Loucy (cell line): ENCODE measurements around the gene ARHGAP5.

ENCODE experiments used
- H2AFZ ChIP-seq: fragments of 200-600 bp; sonication (generic); 2 replicates; pipeline ENCODE4 v1.6.0; 2016; ENCODE audit warnings: antibody characterized with exemption, mild to moderate bottlenecking, low read length, moderate library complexity
- H3F3A ChIP-seq: fragments of 200-600 bp; 2 replicates; pipeline ENCODE4 v1.6.0; 2016; ENCODE audit warnings: antibody characterized with exemption, low read depth, mild to moderate bottlenecking
- H3K27me3 ChIP-seq: fragments of 200-600 bp; sonication (generic); 2 replicates; pipeline ENCODE4 v1.6.1; 2014; ENCODE audit warnings: low read length, mild to moderate bottlenecking; ENCODE audit not compliant: insufficient read depth, poor library complexity, severe bottlenecking
- H3K36me3 ChIP-seq: fragments of 200-600 bp; sonication (generic); 2 replicates; pipeline ENCODE4 v1.6.1; 2016; ENCODE audit warnings: low read length; ENCODE audit not compliant: insufficient read depth
- H3K4me1 ChIP-seq: fragments of 200-600 bp; sonication (generic); 2 replicates; pipeline ENCODE4 v1.5.1; 2014; ENCODE audit warnings: low read length, mild to moderate bottlenecking; ENCODE audit not compliant: insufficient read depth, poor library complexity, severe bottlenecking
- H3K4me2 ChIP-seq: fragments of 200-600 bp; sonication (generic); 2 replicates; pipeline ENCODE4 v1.6.0; 2014; ENCODE audit warnings: antibody characterized with exemption, low read length, low read depth, mild to moderate bottlenecking; ENCODE audit not compliant: poor library complexity, severe bottlenecking
- H3K4me3 ChIP-seq: fragments of 200-600 bp; sonication (generic); 2 replicates; pipeline ENCODE4 v1.5.1; 2014; ENCODE audit warnings: low read length, mild to moderate bottlenecking, mixed read lengths; ENCODE audit not compliant: poor library complexity, severe bottlenecking
- H3K79me2 ChIP-seq: fragments of 200-600 bp; sonication (generic); 2 replicates; pipeline ENCODE4 v1.6.1; 2014; ENCODE audit warnings: low read length; ENCODE audit not compliant: insufficient read depth
- H3K9ac ChIP-seq: fragments of 200-600 bp; sonication (generic); 2 replicates; pipeline ENCODE4 v1.6.0; 2014; ENCODE audit warnings: mild to moderate bottlenecking, low read depth, low read length, moderate library complexity; ENCODE audit not compliant: poor library complexity, severe bottlenecking
- H3K9me2 ChIP-seq: fragments of 200-600 bp; sonication (generic); replicated peaks from 2 replicates; pipeline ENCODE4 v1.6.1; 2016; ENCODE audit warnings: low read depth, low read length, mixed read lengths
- H3K9me3 ChIP-seq: fragments of 200-600 bp; sonication (generic); 2 replicates; pipeline ENCODE4 v1.6.1; 2014; ENCODE audit warnings: mild to moderate bottlenecking, antibody characterized with exemption, low read length, low read depth; ENCODE audit not compliant: insufficient read depth
- H4K20me1 ChIP-seq: fragments of 200-600 bp; sonication (generic); 2 replicates; pipeline ENCODE4 v1.6.0; 2014; ENCODE audit warnings: antibody characterized with exemption, low read length, mild to moderate bottlenecking; ENCODE audit not compliant: insufficient read depth, poor library complexity, severe bottlenecking
- EZH2phosphoT487 ChIP-seq: fragments of 200-600 bp; IDR thresholded peaks from 2 replicates; pipeline ENCODE4 v1.6.1; 2018; ENCODE audit warnings: antibody characterized with exemption, mild to moderate bottlenecking, moderate library complexity, borderline replicate concordance
- TF ChIP-seq, protein P1 (sequence below): fragments of 200-600 bp; sonication (generic); conservative IDR thresholded peaks from 2 replicates; pipeline ENCODE4 v1.5.1; 2014; ENCODE audit warnings: mild to moderate bottlenecking, antibody characterized with exemption, low read length

The ARHGAP5 gene

DNA sequence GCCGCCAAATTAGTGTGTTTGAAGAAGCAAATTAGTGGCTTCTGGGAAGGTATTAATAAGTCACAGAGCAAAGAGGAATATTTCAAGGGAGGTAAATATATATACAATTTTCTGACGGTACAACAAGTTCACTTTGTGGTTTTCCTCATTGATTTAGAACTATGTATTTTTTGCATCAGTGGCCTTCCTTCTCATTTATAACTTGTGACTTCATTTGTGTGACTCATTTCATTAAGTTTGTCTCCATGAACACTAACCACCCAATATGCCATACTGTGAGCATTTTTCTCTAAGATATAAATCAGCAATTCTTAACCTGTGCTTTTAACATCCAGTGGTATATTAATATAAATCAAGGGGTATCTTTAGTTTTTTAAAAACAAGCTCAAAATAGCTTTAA lies 29.3 kb upstream of the ARHGAP5 start:
- Histone ChIP-seq H3K4me1 (no peaks in the 10 kb centered on the region), H3K79me2 (no peaks in the 10 kb centered on the region), H3K9me3 (no peaks in the 10 kb centered on the region), H3K9ac (no peak overlapping the region), H3K36me3 (no peaks in the 10 kb centered on the region), H3K9me2 (no peaks in the 10 kb centered on the region), H3K27me3 (no peaks in the 10 kb centered on the region), H3K4me3 (no peak overlapping the region), H4K20me1 (no peaks in the 10 kb centered on the region), H3F3A (no peaks in the 10 kb centered on the region), H3K4me2 (no peak overlapping the region), H2AFZ (no peak overlapping the region)
- no peak for TF ChIP-seq EZH2phosphoT487
- TF ChIP-seq, protein P1, sequence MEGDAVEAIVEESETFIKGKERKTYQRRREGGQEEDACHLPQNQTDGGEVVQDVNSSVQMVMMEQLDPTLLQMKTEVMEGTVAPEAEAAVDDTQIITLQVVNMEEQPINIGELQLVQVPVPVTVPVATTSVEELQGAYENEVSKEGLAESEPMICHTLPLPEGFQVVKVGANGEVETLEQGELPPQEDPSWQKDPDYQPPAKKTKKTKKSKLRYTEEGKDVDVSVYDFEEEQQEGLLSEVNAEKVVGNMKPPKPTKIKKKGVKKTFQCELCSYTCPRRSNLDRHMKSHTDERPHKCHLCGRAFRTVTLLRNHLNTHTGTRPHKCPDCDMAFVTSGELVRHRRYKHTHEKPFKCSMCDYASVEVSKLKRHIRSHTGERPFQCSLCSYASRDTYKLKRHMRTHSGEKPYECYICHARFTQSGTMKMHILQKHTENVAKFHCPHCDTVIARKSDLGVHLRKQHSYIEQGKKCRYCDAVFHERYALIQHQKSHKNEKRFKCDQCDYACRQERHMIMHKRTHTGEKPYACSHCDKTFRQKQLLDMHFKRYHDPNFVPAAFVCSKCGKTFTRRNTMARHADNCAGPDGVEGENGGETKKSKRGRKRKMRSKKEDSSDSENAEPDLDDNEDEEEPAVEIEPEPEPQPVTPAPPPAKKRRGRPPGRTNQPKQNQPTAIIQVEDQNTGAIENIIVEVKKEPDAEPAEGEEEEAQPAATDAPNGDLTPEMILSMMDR: no peak

DNA sequence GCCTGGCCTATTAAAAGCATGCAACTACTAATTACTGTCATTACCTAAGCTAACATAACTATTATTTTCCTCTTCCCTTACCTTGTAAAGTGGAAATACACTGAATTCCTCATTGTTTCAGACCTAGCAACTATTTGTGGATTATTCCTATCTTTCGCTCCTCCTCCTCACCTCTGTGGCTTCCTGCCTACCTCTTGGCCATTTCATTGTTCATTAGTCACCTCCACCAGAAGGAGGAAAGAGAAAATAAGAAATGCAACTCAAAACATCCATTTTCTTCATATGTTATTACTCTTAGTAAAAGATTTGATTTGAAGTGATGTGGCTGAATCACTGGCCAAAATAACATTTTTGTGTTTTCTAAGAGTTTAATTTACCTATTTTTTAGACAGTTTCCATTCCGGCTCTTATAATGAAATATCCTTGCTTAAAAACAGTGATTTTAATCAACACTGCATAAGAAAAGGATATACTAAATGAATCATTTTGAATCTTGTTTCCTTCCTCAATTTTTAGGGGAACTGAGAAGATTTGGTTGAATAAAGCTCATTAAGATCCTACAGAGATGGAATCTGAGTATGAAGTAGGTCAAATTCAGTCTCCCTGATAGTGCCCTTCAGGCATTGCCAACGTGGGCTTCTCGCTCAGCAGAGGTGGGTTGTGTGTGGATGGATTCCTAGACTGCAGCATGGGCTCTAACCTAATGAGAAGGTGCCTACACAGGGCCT lies 27.6 kb upstream of the ARHGAP5 start:
- Histone ChIP-seq H3K79me2 (no peaks in the 10 kb centered on the region), H3K9me3 (no peaks in the 10 kb centered on the region), H3F3A (no peaks in the 10 kb centered on the region), H3K9ac (no peak overlapping the region), H3K9me2 (no peaks in the 10 kb centered on the region), H2AFZ (no peak overlapping the region), H3K27me3 (no peaks in the 10 kb centered on the region), H3K4me2 (no peak overlapping the region), H4K20me1 (no peaks in the 10 kb centered on the region), H3K4me1 (no peaks in the 10 kb centered on the region), H3K36me3 (no peaks in the 10 kb centered on the region), H3K4me3 (no peak overlapping the region)
- TF ChIP-seq, protein P1: no peak
- no peak for TF ChIP-seq EZH2phosphoT487

DNA sequence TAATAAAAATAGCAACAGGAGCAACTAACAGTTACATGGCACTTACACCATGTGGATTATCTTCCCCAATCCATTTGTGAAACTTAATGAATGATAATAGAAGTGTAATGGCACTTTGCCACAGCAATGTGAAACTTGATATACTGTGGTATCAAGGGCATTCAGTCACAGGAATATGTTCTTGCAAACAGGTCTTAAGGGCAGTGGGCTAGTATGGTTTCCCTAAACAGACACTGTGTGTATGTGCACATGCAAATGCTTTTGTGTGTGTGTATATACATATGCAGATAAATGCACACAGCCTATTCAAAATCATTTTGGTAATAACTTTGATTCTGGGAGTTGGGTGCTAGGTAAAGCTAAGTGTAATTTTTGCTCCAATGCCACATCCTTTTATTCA lies 26.2 kb upstream of the ARHGAP5 start:
- Histone ChIP-seq H4K20me1 (no peaks in the 10 kb centered on the region), H3F3A (no peaks in the 10 kb centered on the region), H3K27me3 (no peaks in the 10 kb centered on the region), H3K79me2 (no peaks in the 10 kb centered on the region), H2AFZ (no peak overlapping the region), H3K4me3 (no peak overlapping the region), H3K36me3 (no peaks in the 10 kb centered on the region), H3K9me3 (no peaks in the 10 kb centered on the region), H3K4me2 (no peak overlapping the region), H3K4me1 (no peaks in the 10 kb centered on the region), H3K9me2 (no peaks in the 10 kb centered on the region), H3K9ac (no peak overlapping the region)
- TF ChIP-seq, protein P1: no peak
- no peak for TF ChIP-seq EZH2phosphoT487
